ENCODE data around the gene RASSF4.

The RASSF4 gene

GRCh38 chr10:44988957-44989585 is 29.5 kb downstream of the RASSF4 start:
- Histone ChIP-seq H2AFZ (ENCODE audit: low read length) (no peak overlapping the region), H3K9me3 (replicated peaks in 1 of 2; ENCODE audit: control insufficient read depth in 2 of 2, insufficient read depth in 1 of 2, low read depth in 1 of 2, low read length in 2 of 2) (no peaks in the 10 kb centered on the region), H3K4me2 (ENCODE audit: insufficient read depth, low read length, poor library complexity, severe bottlenecking) (no peak overlapping the region), H2BK12ac (ENCODE audit: low read length) (no peak overlapping the region), H3K4ac (ENCODE audit: low read length) (no peak overlapping the region), H3K79me1 (ENCODE audit: low read depth, low read length) (no peaks in the 10 kb centered on the region), H4K8ac (ENCODE audit: low read depth, low read length) (no peak overlapping the region), H2BK15ac (ENCODE audit: low read length) (no peak overlapping the region), H2AK5ac (ENCODE audit: low read depth, low read length) (no peak overlapping the region), H2BK120ac (ENCODE audit: low read depth, low read length) (no peak overlapping the region), H3K14ac (ENCODE audit: low read length) (no peak overlapping the region), H4K91ac (ENCODE audit: low read depth, low read length, poor library complexity) (no peak overlapping the region), H3K36me3 (replicated peaks in 1 of 2; ENCODE audit: control insufficient read depth in 2 of 2, insufficient read depth in 2 of 2, low read length in 2 of 2) (no peaks in the 10 kb centered on the region), H2BK5ac (ENCODE audit: low read length) (no peak overlapping the region), H3K27me3 (ENCODE audit: control insufficient read depth in 3 of 3, insufficient read depth in 3 of 3, low read depth in 1 of 3, low read length in 3 of 3) (peaks cover 0 to 2% (median 0%) of the 10 kb centered on the region in 3 experiments), H3K23ac (ENCODE audit: low read depth, low read length, poor library complexity) (no peak overlapping the region), H3K27ac (replicated peaks; ENCODE audit: low read length) (no peak overlapping the region), H3K9ac (ENCODE audit: low read depth, low read length, poor library complexity) (no peak overlapping the region), H3K4me1 (ENCODE audit: control insufficient read depth in 2 of 2, insufficient read depth in 1 of 2, low read depth in 1 of 2, low read length in 2 of 2) (peaks cover 0 to 16% of the 10 kb centered on the region in 2 donors), H3K18ac (ENCODE audit: low read length) (no peak overlapping the region), H3K4me3 (ENCODE audit: low read length in 2 of 2) (no peak overlapping the region)
- DNase-seq (ENCODE audit: low spot score): no peak
- WGBS, 2 donors (ENCODE audit: extremely low coverage in 2 of 2, insufficient read length in 2 of 2, insufficient replicate concordance in 1 of 2): no CpG with 5 or more reads among the region's 10 CpGs

DNA sequence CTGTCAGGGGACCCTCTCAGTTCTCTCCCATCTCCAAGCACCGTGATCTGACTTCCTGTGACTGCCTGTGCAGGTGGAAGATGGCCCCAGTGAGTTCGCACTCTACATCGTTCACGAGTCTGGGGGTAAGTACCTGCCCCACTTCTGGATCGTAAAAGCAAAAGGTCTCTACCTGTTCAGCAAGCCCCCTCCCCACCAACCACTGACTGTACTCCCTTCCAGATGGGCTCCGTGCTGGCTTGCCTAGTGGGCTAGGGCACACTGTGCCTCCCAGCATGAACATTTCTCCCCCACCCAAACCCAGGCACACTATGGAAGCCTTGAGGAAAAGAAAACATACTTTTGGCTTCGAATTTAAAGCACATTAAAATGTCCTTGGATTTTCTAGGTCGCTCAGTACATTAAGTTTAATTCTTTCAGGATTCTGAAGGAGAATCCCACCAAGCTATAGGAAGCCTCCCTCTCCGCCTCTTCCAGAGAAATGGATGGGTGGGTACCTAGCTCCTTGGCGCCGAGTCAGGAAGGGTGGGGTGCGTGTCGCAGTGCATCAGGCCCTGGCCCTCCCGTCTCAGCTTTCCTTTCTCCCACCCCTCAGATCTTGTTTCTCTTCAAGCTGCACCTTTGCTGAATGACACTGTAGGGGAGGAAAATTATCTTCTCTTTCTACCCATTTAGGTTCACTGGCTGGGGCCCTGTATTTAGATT is 30.1 kb downstream of the RASSF4 start:
- Histone ChIP-seq H3K27me3 (ENCODE audit: control insufficient read depth in 3 of 3, insufficient read depth in 3 of 3, low read depth in 1 of 3, low read length in 3 of 3) (peaks cover 0 to 2% (median 0%) of the 10 kb centered on the region in 3 experiments), H3K9ac (ENCODE audit: low read depth, low read length, poor library complexity) (no peak overlapping the region), H2BK120ac (ENCODE audit: low read depth, low read length) (no peak overlapping the region), H3K27ac (replicated peaks; ENCODE audit: low read length) (no peak overlapping the region), H3K4me3 (ENCODE audit: low read length in 2 of 2) (no peak overlapping the region), H2AFZ (ENCODE audit: low read length) (peak overlapping the region; percentile 1), H2BK15ac (ENCODE audit: low read length) (no peak overlapping the region), H3K4ac (ENCODE audit: low read length) (no peak overlapping the region), H4K8ac (ENCODE audit: low read depth, low read length) (no peak overlapping the region), H2AK5ac (ENCODE audit: low read depth, low read length) (no peak overlapping the region), H3K23ac (ENCODE audit: low read depth, low read length, poor library complexity) (no peak overlapping the region), H3K36me3 (replicated peaks in 1 of 2; ENCODE audit: control insufficient read depth in 2 of 2, insufficient read depth in 2 of 2, low read length in 2 of 2) (no peaks in the 10 kb centered on the region), H3K18ac (ENCODE audit: low read length) (peak overlapping the region; percentile 11), H3K79me1 (ENCODE audit: low read depth, low read length) (no peaks in the 10 kb centered on the region), H2BK12ac (ENCODE audit: low read length) (no peak overlapping the region), H3K14ac (ENCODE audit: low read length) (no peak overlapping the region), H3K9me3 (replicated peaks in 1 of 2; ENCODE audit: control insufficient read depth in 2 of 2, insufficient read depth in 1 of 2, low read depth in 1 of 2, low read length in 2 of 2) (no peaks in the 10 kb centered on the region), H2BK5ac (ENCODE audit: low read length) (no peak overlapping the region), H3K4me1 (ENCODE audit: control insufficient read depth in 2 of 2, insufficient read depth in 1 of 2, low read depth in 1 of 2, low read length in 2 of 2) (peaks cover 0 to 17% of the 10 kb centered on the region in 2 donors), H3K4me2 (ENCODE audit: insufficient read depth, low read length, poor library complexity, severe bottlenecking) (no peak overlapping the region), H4K91ac (ENCODE audit: low read depth, low read length, poor library complexity) (no peak overlapping the region)
- DNase-seq (ENCODE audit: low spot score): no peak
- WGBS, 2 donors (ENCODE audit: extremely low coverage in 2 of 2, insufficient read length in 2 of 2, insufficient replicate concordance in 1 of 2): no CpG with 5 or more reads among the region's 14 CpGs

GRCh38 chr10:44990302-44990655 is 30.7 kb downstream of the RASSF4 start:
- Histone ChIP-seq H3K27ac (replicated peaks; ENCODE audit: low read length) (no peak overlapping the region), H3K79me1 (ENCODE audit: low read depth, low read length) (no peaks in the 10 kb centered on the region)

GRCh38 chr10:44990965-44991364 is 31.4 kb downstream of the RASSF4 start:
- no peak for DNase-seq (ENCODE audit: low spot score)
- no peak overlapping the region for H2AFZ ChIP-seq (ENCODE audit: low read length)
- no peak overlapping the region for H3K23ac ChIP-seq (ENCODE audit: low read depth, low read length, poor library complexity)
- no peak overlapping the region for H4K91ac ChIP-seq (ENCODE audit: low read depth, low read length, poor library complexity)
- no peak overlapping the region for H3K9ac ChIP-seq (ENCODE audit: low read depth, low read length, poor library complexity)
- H3K14ac ChIP-seq (ENCODE audit: low read length): no peak overlapping the region
- H3K4me1 ChIP-seq (ENCODE audit: control insufficient read depth in 2 of 2, insufficient read depth in 1 of 2, low read depth in 1 of 2, low read length in 2 of 2): peaks cover 0 to 15% of the 10 kb centered on the region in 2 donors
- H3K4ac ChIP-seq (ENCODE audit: low read length): no peak overlapping the region
- no peak overlapping the region for H2BK5ac ChIP-seq (ENCODE audit: low read length)
- H3K79me1 ChIP-seq (ENCODE audit: low read depth, low read length): no peaks in the 10 kb centered on the region
- H3K27ac ChIP-seq (replicated peaks; ENCODE audit: low read length): no peak overlapping the region
- no CpG with 5 or more reads among the region's 7 CpGs for WGBS, 2 donors (ENCODE audit: extremely low coverage in 2 of 2, insufficient read length in 2 of 2, insufficient replicate concordance in 1 of 2)
- H3K4me3 ChIP-seq (ENCODE audit: low read length in 2 of 2): no peak overlapping the region
- H2BK120ac ChIP-seq (ENCODE audit: low read depth, low read length): no peak overlapping the region
- peak overlapping the region; percentile 80 for H3K18ac ChIP-seq (ENCODE audit: low read length)
- no peaks in the 10 kb centered on the region for H3K36me3 ChIP-seq (replicated peaks in 1 of 2; ENCODE audit: control insufficient read depth in 2 of 2, insufficient read depth in 2 of 2, low read length in 2 of 2)
- H4K8ac ChIP-seq (ENCODE audit: low read depth, low read length): no peak overlapping the region
- no peak overlapping the region for H2BK12ac ChIP-seq (ENCODE audit: low read length)
- peaks cover 0 to 2% (median 0%) of the 10 kb centered on the region in 3 experiments for H3K27me3 ChIP-seq (ENCODE audit: control insufficient read depth in 3 of 3, insufficient read depth in 3 of 3, low read depth in 1 of 3, low read length in 3 of 3)
- no peaks in the 10 kb centered on the region for H3K9me3 ChIP-seq (replicated peaks in 1 of 2; ENCODE audit: control insufficient read depth in 2 of 2, insufficient read depth in 1 of 2, low read depth in 1 of 2, low read length in 2 of 2)
- no peak overlapping the region for H2AK5ac ChIP-seq (ENCODE audit: low read depth, low read length)
- peak overlapping the region; percentile 55 for H2BK15ac ChIP-seq (ENCODE audit: low read length)
- no peak overlapping the region for H3K4me2 ChIP-seq (ENCODE audit: insufficient read depth, low read length, poor library complexity, severe bottlenecking)

More at GRCh38 chr10:44990302-44990655, 30.7 kb downstream of the RASSF4 start:
- Histone ChIP-seq H3K23ac (ENCODE audit: low read depth, low read length, poor library complexity) (no peak overlapping the region), H3K9me3 (replicated peaks in 1 of 2; ENCODE audit: control insufficient read depth in 2 of 2, insufficient read depth in 1 of 2, low read depth in 1 of 2, low read length in 2 of 2) (no peaks in the 10 kb centered on the region), H3K4me3 (ENCODE audit: low read length in 2 of 2) (no peak overlapping the region), H2BK12ac (ENCODE audit: low read length) (no peak overlapping the region), H3K4me1 (ENCODE audit: control insufficient read depth in 2 of 2, insufficient read depth in 1 of 2, low read depth in 1 of 2, low read length in 2 of 2) (peaks cover 0 to 17% of the 10 kb centered on the region in 2 donors), H4K91ac (ENCODE audit: low read depth, low read length, poor library complexity) (no peak overlapping the region), H3K27me3 (ENCODE audit: control insufficient read depth in 3 of 3, insufficient read depth in 3 of 3, low read depth in 1 of 3, low read length in 3 of 3) (peaks cover 0 to 2% (median 0%) of the 10 kb centered on the region in 3 experiments), H2BK120ac (ENCODE audit: low read depth, low read length) (no peak overlapping the region), H3K4me2 (ENCODE audit: insufficient read depth, low read length, poor library complexity, severe bottlenecking) (no peak overlapping the region), H2AK5ac (ENCODE audit: low read depth, low read length) (no peak overlapping the region), H3K9ac (ENCODE audit: low read depth, low read length, poor library complexity) (no peak overlapping the region), H3K18ac (ENCODE audit: low read length) (no peak overlapping the region), H2BK15ac (ENCODE audit: low read length) (no peak overlapping the region), H4K8ac (ENCODE audit: low read depth, low read length) (no peak overlapping the region), H2AFZ (ENCODE audit: low read length) (peak overlapping the region; percentile 1), H3K14ac (ENCODE audit: low read length) (no peak overlapping the region), H3K4ac (ENCODE audit: low read length) (no peak overlapping the region), H2BK5ac (ENCODE audit: low read length) (no peak overlapping the region), H3K36me3 (replicated peaks in 1 of 2; ENCODE audit: control insufficient read depth in 2 of 2, insufficient read depth in 2 of 2, low read length in 2 of 2) (no peaks in the 10 kb centered on the region)
- WGBS, 2 donors (ENCODE audit: extremely low coverage in 2 of 2, insufficient read length in 2 of 2, insufficient replicate concordance in 1 of 2): no CpG with 5 or more reads among the region's 8 CpGs
- DNase-seq (ENCODE audit: low spot score): peak; percentile 27
